ENCODE results near the gene ZNF281.

Gene ZNF281

GRCh38 chr1:200409761-200410565 is at the start of gene ZNF281:
ZNF281 (minus strand) TSS chr1:200410036; CDS start chr1:200409705, 331 bp downstream.
- DNase-seq (ENCODE audit: low read depth), result peak; percentile 96
- TF ChIP-seq POLR2A (IDR thresholded peaks at IDR 0.05; ENCODE audit: extremely low read depth, insufficient read length), result peak; percentile 80
- peak; percentile 39; the same call in 1 of the 2 replicates for TF ChIP-seq MAX (IDR thresholded peaks at IDR 0.05; ENCODE audit: low read depth, low read length)
- no peak for TF ChIP-seq CTCF (IDR thresholded peaks at IDR 0.05; ENCODE audit: low read depth, low read length)
- TF ChIP-seq MYC (IDR thresholded peaks at IDR 0.05; ENCODE audit: low read depth, low read length), result 0 out of 2 replicates have a peak, but pooled peaks have one; percentile 40
- peak within 1 kb of the TSS; percentile 78 for H3K4me3 ChIP-seq (ENCODE audit: low read depth, low read length)

GRCh38 chr1:200458780-200459179 is 48.9 kb upstream of the ZNF281 start:
- DNase-seq (ENCODE audit: low read depth), result no peak
- H3K4me3 ChIP-seq (ENCODE audit: low read depth, low read length), result no peak overlapping the region
- TF ChIP-seq CTCF (IDR thresholded peaks at IDR 0.05; ENCODE audit: low read depth, low read length) (no peak), MYC (IDR thresholded peaks at IDR 0.05; ENCODE audit: low read depth, low read length) (no peak), POLR2A (IDR thresholded peaks at IDR 0.05; ENCODE audit: extremely low read depth, insufficient read length) (no peak), MAX (IDR thresholded peaks at IDR 0.05; ENCODE audit: low read depth, low read length) (no peak)

- DNase-seq (ENCODE audit: low read depth), result no peak
- H3K4me3 ChIP-seq (ENCODE audit: low read depth, low read length), result no peak overlapping the region
- TF ChIP-seq POLR2A (IDR thresholded peaks at IDR 0.05; ENCODE audit: extremely low read depth, insufficient read length), result no peak
- no peak for TF ChIP-seq MAX (IDR thresholded peaks at IDR 0.05; ENCODE audit: low read depth, low read length)
- no peak for TF ChIP-seq MYC (IDR thresholded peaks at IDR 0.05; ENCODE audit: low read depth, low read length)
- no peak for TF ChIP-seq CTCF (IDR thresholded peaks at IDR 0.05; ENCODE audit: low read depth, low read length)
Measured at GRCh38 chr1:200457810-200458209, 48.0 kb upstream of the ZNF281 start.

- H3K4me3 ChIP-seq (ENCODE audit: low read depth, low read length), result no peak overlapping the region
- TF ChIP-seq MYC (IDR thresholded peaks at IDR 0.05; ENCODE audit: low read depth, low read length) (no peak), MAX (IDR thresholded peaks at IDR 0.05; ENCODE audit: low read depth, low read length) (no peak), POLR2A (IDR thresholded peaks at IDR 0.05; ENCODE audit: extremely low read depth, insufficient read length) (no peak), CTCF (IDR thresholded peaks at IDR 0.05; ENCODE audit: low read depth, low read length) (no peak)
- no peak for DNase-seq (ENCODE audit: low read depth)
Measured at GRCh38 chr1:200454425-200454824, 44.6 kb upstream of the ZNF281 start.

GRCh38 chr1:200453553-200453905 is 43.7 kb upstream of the ZNF281 start:
- peak; percentile 34 for DNase-seq (ENCODE audit: low read depth)
- H3K4me3 ChIP-seq (ENCODE audit: low read depth, low read length), result no peak overlapping the region
- no peak for TF ChIP-seq CTCF (IDR thresholded peaks at IDR 0.05; ENCODE audit: low read depth, low read length)
- TF ChIP-seq POLR2A (IDR thresholded peaks at IDR 0.05; ENCODE audit: extremely low read depth, insufficient read length), result no peak
- no peak for TF ChIP-seq MYC (IDR thresholded peaks at IDR 0.05; ENCODE audit: low read depth, low read length)
- no peak for TF ChIP-seq MAX (IDR thresholded peaks at IDR 0.05; ENCODE audit: low read depth, low read length)
